CD4-positive, alpha-beta T cell treated with Interleukin-6 for 4 hours (primary cell): Measurements from ENCODE around the gene CYP4F22.

ENCODE experiments used
- DNase-seq: peaks from one replicate; pipeline ENCODE4 v3.0.0-alpha.2; 2020; ENCODE audit warnings: mixed read lengths

Gene CYP4F22

GRCh38 chr19:15538774-15539173, 30.4 kb downstream of the CYP4F22 start:
- no peak for DNase-seq

GRCh38 chr19:15539638-15540037, 31.3 kb downstream of the CYP4F22 start:
- no peak for DNase-seq

GRCh38 chr19:15540435-15540834, 32.1 kb downstream of the CYP4F22 start:
- DNase-seq = no peak

GRCh38 chr19:15544283-15544682, 36.0 kb downstream of the CYP4F22 start:
- no peak for DNase-seq

GRCh38 chr19:15544970-15545369, 36.6 kb downstream of the CYP4F22 start:
- no peak for DNase-seq

GRCh38 chr19:15548648-15549047, 40.3 kb downstream of the CYP4F22 start:
- DNase-seq = no peak

- DNase-seq = no peak
Observed at GRCh38 chr19:15549581-15549980, 41.3 kb downstream of the CYP4F22 start.

- no peak for DNase-seq
Observed at GRCh38 chr19:15550273-15550672, 41.9 kb downstream of the CYP4F22 start.

- DNase-seq = peak; percentile 43
Observed at GRCh38 chr19:15550929-15551292, 42.6 kb downstream of the CYP4F22 start.

- peak; percentile 73 for DNase-seq
Observed at GRCh38 chr19:15551293-15552004, 43.1 kb downstream of the CYP4F22 start.

- DNase-seq = no peak
Observed at GRCh38 chr19:15555021-15555420, 46.7 kb downstream of the CYP4F22 start.

GRCh38 chr19:15555759-15556633, 47.7 kb downstream of the CYP4F22 start:
- peak; percentile 98 for DNase-seq

GRCh38 chr19:15556634-15557181, 48.4 kb downstream of the CYP4F22 start:
- DNase-seq = no peak

GRCh38 chr19:15557223-15557622, 48.9 kb downstream of the CYP4F22 start:
- no peak for DNase-seq

- DNase-seq = no peak
Observed at GRCh38 chr19:15562145-15562544, 53.8 kb downstream of the CYP4F22 start.

GRCh38 chr19:15562861-15563260, 54.5 kb downstream of the CYP4F22 start:
- no peak for DNase-seq

- no peak for DNase-seq
Observed at GRCh38 chr19:15563325-15563794, 55.0 kb downstream of the CYP4F22 start.

- DNase-seq = no peak
Observed at GRCh38 chr19:15563931-15564330, 55.6 kb downstream of the CYP4F22 start.

- DNase-seq = no peak
Observed at GRCh38 chr19:15564534-15565168, 56.3 kb downstream of the CYP4F22 start.

GRCh38 chr19:15570420-15570819, 62.1 kb downstream of the CYP4F22 start:
- DNase-seq = no peak

GRCh38 chr19:15575406-15575805, 67.1 kb downstream of the CYP4F22 start:
- no peak for DNase-seq

- no peak for DNase-seq
Observed at GRCh38 chr19:15576526-15577156, 68.3 kb downstream of the CYP4F22 start.
